ENCODE measurements around the gene TET3. TPM values are rescaled to one million over a fixed set of nuclear protein-coding genes. Genes with fewer than 3 reads are reported as not detected.

The TET3 gene
- total RNA-seq, 1 experiment from 2014 or later: 23.3 TPM

DNA sequence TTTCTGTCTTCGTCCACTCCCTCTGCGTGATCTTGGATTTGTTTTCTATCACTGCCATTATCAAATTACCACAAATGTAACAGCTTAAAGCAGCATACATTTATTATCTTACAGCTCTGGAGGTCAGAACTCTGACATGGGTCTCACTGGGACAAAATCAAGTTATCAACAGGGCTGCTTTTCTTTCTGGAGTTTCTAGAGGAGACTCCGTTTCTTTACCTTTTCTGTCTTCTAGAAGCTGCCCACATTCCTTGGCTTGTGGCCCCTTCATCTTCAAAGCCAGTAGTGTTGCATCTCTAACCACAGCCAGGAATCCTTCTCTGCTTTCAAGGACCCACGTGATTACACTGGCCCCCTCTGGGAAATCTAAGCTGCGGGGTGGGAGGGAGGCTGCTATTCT, 21.9 kb upstream of the TET3 start:
- TF ChIP-seq, protein P1, sequence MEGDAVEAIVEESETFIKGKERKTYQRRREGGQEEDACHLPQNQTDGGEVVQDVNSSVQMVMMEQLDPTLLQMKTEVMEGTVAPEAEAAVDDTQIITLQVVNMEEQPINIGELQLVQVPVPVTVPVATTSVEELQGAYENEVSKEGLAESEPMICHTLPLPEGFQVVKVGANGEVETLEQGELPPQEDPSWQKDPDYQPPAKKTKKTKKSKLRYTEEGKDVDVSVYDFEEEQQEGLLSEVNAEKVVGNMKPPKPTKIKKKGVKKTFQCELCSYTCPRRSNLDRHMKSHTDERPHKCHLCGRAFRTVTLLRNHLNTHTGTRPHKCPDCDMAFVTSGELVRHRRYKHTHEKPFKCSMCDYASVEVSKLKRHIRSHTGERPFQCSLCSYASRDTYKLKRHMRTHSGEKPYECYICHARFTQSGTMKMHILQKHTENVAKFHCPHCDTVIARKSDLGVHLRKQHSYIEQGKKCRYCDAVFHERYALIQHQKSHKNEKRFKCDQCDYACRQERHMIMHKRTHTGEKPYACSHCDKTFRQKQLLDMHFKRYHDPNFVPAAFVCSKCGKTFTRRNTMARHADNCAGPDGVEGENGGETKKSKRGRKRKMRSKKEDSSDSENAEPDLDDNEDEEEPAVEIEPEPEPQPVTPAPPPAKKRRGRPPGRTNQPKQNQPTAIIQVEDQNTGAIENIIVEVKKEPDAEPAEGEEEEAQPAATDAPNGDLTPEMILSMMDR (IDR thresholded peaks at IDR 0.05; ENCODE audit: unreplicated experiment): no peak
- CTCF ChIA-PET: interaction anchor here (0.6 kb wide), 1 partner anchor 271 kb away, joined by 4 read pairs; no protein-coding TSS in a partner anchor
- Mint-ChIP-seq H3K9me3 (ENCODE audit: low read depth, unreplicated experiment) (no peaks in the 10 kb centered on the region), H3K27ac (ENCODE audit: unreplicated experiment) (no peak overlapping the region), H3K27me3 (ENCODE audit: unreplicated experiment) (no peaks in the 10 kb centered on the region), H3K4me3 (ENCODE audit: low read depth, unreplicated experiment) (no peak overlapping the region), H3K4me1 (ENCODE audit: low read depth, unreplicated experiment) (no peaks in the 10 kb centered on the region), H3K36me3 (ENCODE audit: insufficient read depth, unreplicated experiment) (peaks cover 42% of the 10 kb centered on the region)
- no TSS peak for BruUV-seq (replicated peaks)
- DNase-seq: no peak
- intact Hi-C loops (cut with micrococcal nuclease; ENCODE audit: unreplicated experiment): no loop called here

DNA sequence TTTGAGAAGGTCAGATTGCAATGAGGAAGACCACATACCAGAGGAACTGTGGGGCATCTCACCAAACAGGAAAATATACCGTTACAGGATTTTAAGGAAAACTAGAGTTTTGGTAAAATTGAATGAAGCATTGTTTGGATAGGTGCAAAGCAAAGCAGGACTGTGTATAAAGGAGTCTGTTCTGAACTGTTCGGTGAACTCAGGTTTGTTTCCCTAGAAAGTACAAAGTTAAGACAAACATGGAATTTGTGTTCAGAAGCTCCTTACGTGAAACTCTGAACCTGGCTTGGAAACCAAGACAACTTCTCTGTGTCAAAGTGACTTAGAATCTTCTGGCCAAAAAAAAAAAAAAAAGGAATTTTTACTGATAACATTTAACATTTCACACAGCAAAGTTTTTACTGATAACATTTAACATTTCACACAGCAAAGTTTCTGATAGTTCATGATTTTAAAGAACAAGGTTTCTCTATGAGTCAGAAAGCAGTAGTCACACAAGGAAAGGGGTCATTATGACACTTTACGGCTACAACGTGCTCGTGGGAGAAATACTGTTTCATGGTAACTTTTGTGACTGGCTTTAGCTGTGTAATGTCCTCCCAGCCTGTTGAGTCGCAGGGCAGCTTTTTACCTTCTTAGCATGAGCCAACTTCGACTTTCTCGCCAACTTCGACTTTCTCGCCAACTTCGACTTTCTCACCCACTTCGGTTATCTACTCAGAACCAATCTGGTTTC, 21.2 kb upstream of the TET3 start:
- BruUV-seq (replicated peaks): no TSS peak
- Mint-ChIP-seq H3K4me3 (ENCODE audit: low read depth, unreplicated experiment) (no peak overlapping the region), H3K4me1 (ENCODE audit: low read depth, unreplicated experiment) (no peaks in the 10 kb centered on the region), H3K27me3 (ENCODE audit: unreplicated experiment) (no peaks in the 10 kb centered on the region), H3K36me3 (ENCODE audit: insufficient read depth, unreplicated experiment) (peaks cover 35% of the 10 kb centered on the region), H3K27ac (ENCODE audit: unreplicated experiment) (no peak overlapping the region), H3K9me3 (ENCODE audit: low read depth, unreplicated experiment) (no peaks in the 10 kb centered on the region)
- no peak for DNase-seq
- CTCF ChIA-PET: interaction anchor here (0.6 to 0.7 kb wide), 2 partner anchors 11 to 271 kb away, joined by 3 to 4 read pairs; no protein-coding TSS in a partner anchor
- TF ChIP-seq, protein P1 (IDR thresholded peaks at IDR 0.05; ENCODE audit: unreplicated experiment): no peak
- intact Hi-C loops (cut with micrococcal nuclease; ENCODE audit: unreplicated experiment): no loop called here

DNA sequence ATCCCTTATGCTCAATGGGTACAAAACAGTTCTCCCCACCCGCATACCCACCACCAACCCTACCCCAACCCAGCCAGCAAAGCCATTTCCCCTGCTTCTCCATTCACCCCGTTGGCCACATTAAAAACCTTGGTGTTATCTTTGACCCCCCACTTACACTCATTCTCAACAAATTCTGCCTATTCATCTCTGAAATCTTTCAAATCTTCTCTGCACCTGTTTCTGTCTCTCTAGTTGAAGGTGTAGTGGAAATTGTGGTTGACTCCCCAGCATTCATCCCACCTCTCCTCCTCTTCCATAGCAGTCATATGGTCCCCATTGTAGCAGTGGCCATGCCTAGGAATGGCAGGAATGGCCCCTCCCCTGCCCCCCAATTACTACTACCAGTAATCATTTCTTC, 20.5 kb upstream of the TET3 start:
- no peaks in the 10 kb centered on the region for H3K4me1 Mint-ChIP-seq (ENCODE audit: low read depth, unreplicated experiment)
- CTCF ChIA-PET: no interaction called here
- H3K9me3 Mint-ChIP-seq (ENCODE audit: low read depth, unreplicated experiment): no peaks in the 10 kb centered on the region
- H3K27ac Mint-ChIP-seq (ENCODE audit: unreplicated experiment): no peak overlapping the region
- H3K27me3 Mint-ChIP-seq (ENCODE audit: unreplicated experiment): no peaks in the 10 kb centered on the region
- no peak overlapping the region for H3K4me3 Mint-ChIP-seq (ENCODE audit: low read depth, unreplicated experiment)
- intact Hi-C loops (cut with micrococcal nuclease; ENCODE audit: unreplicated experiment): no loop called here
- peaks cover 29% of the 10 kb centered on the region for H3K36me3 Mint-ChIP-seq (ENCODE audit: insufficient read depth, unreplicated experiment)
- no TSS peak for BruUV-seq (replicated peaks)
- no peak for DNase-seq
- TF ChIP-seq, protein P1 (IDR thresholded peaks at IDR 0.05; ENCODE audit: unreplicated experiment): no peak

DNA sequence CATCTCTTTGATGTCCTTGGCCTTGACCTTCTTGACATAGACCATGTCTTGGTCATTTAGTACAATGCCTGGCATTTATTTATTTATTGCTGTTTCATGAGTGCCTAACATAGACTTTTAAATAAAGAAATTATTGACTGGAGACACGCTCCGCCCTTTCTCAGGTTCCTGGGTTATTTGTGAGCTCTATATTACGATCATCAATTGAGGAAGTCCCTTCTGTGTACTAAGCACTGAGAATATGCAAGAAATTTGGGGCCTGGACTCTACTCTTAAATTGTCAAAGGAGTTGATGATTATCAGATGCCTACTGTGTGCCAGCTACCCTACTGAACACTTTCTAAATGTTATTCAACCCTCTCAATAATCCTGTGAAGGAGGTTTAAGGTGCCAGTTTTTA, 19.7 kb upstream of the TET3 start:
- TF ChIP-seq, protein P1 (IDR thresholded peaks at IDR 0.05; ENCODE audit: unreplicated experiment): no peak
- Mint-ChIP-seq H3K4me3 (ENCODE audit: low read depth, unreplicated experiment) (no peak overlapping the region), H3K27ac (ENCODE audit: unreplicated experiment) (no peak overlapping the region), H3K4me1 (ENCODE audit: low read depth, unreplicated experiment) (no peaks in the 10 kb centered on the region), H3K27me3 (ENCODE audit: unreplicated experiment) (no peaks in the 10 kb centered on the region), H3K36me3 (ENCODE audit: insufficient read depth, unreplicated experiment) (peaks cover 23% of the 10 kb centered on the region), H3K9me3 (ENCODE audit: low read depth, unreplicated experiment) (no peaks in the 10 kb centered on the region)
- no TSS peak for BruUV-seq (replicated peaks)
- DNase-seq: no peak
- CTCF ChIA-PET: no interaction called here
- intact Hi-C loops (cut with micrococcal nuclease; ENCODE audit: unreplicated experiment): no loop called here

Data from Calu3 (cell line).